DND-41 (cell line): Measurements from ENCODE around the gene LSMEM2.

Source experiments
- ATAC-seq: fragments of 200-7000 bp; cut with Tn5 transposase; 3 replicates; pipeline ENCODE4 v1.9.1; 2021; ENCODE audit warnings: low read depth; ENCODE audit not compliant: insufficient read depth
- DNase-seq: peaks from one replicate; pipeline ENCODE4 v3.0.0-alpha.2; 2020
- H2AFZ ChIP-seq: 2 replicates; pipeline ENCODE4 v1.6.0; 2012; ENCODE audit warnings: low read depth, low read length
- H3K27ac ChIP-seq: 2 replicates; pipeline ENCODE4 v1.5.1; 2012; ENCODE audit warnings: low read length, inconsistent platforms
- H3K27me3 ChIP-seq: fragments of 200-600 bp; sonication (generic); 2 replicates; pipeline ENCODE4 v1.6.0; 2012; ENCODE audit warnings: low read length, mild to moderate bottlenecking, inconsistent platforms; ENCODE audit not compliant: insufficient read depth, poor library complexity
- H3K36me3 ChIP-seq: 2 replicates; pipeline ENCODE4 v1.5.1; 2012; ENCODE audit warnings: low read length, inconsistent platforms; ENCODE audit not compliant: insufficient read depth
- H3K4me1 ChIP-seq: 2 replicates; pipeline ENCODE4 v1.5.1; 2012; ENCODE audit warnings: mild to moderate bottlenecking, low read length; ENCODE audit not compliant: insufficient read depth
- H3K4me2 ChIP-seq: 2 replicates; pipeline ENCODE4 v1.6.0; 2012; ENCODE audit warnings: mild to moderate bottlenecking, moderate library complexity, low read length, inconsistent platforms; ENCODE audit not compliant: insufficient read depth
- H3K4me3 ChIP-seq, 2 experiments: fragments of 200-600 bp in 1 of 2; shearing (Covaris generic) in 1 of 2; 2 replicates each; pipeline ENCODE4 v1.5.1; 2012 to 2016; ENCODE audit warnings: inconsistent platforms in 2 of 2, low read length in 2 of 2, mild to moderate bottlenecking in 2 of 2, low read depth in 1 of 2, moderate library complexity in 1 of 2
- H3K79me2 ChIP-seq: 2 replicates; pipeline ENCODE4 v1.6.0; 2012; ENCODE audit warnings: low read length, inconsistent platforms; ENCODE audit not compliant: insufficient read depth
- H3K9ac ChIP-seq: 2 replicates; pipeline ENCODE4 v1.6.0; 2012; ENCODE audit warnings: low read depth, mild to moderate bottlenecking, inconsistent platforms, low read length, moderate library complexity
- H3K9me3 ChIP-seq: 2 replicates; pipeline ENCODE4 v1.5.1; 2012; ENCODE audit warnings: low read length, moderate library complexity, mild to moderate bottlenecking, inconsistent platforms; ENCODE audit not compliant: insufficient read depth, severe bottlenecking
- H4K20me1 ChIP-seq: 2 replicates; pipeline ENCODE4 v1.6.0; 2012; ENCODE audit warnings: low read length; ENCODE audit not compliant: insufficient read depth
- EZH2 ChIP-seq: IDR thresholded peaks from 3 replicates; pipeline ENCODE4 v1.6.1; 2012; ENCODE audit warnings: borderline replicate concordance, low read depth, mild to moderate bottlenecking, moderate library complexity, low read length, inconsistent platforms; ENCODE audit not compliant: severe bottlenecking
- TF ChIP-seq, protein P1 (sequence below): IDR thresholded peaks from 2 replicates; pipeline ENCODE4 v1.5.1; 2012; ENCODE audit warnings: borderline replicate concordance, low read length, moderate library complexity, mild to moderate bottlenecking; ENCODE audit not compliant: poor library complexity, severe bottlenecking; ENCODE audit errors: extremely low read depth

The LSMEM2 gene

DNA sequence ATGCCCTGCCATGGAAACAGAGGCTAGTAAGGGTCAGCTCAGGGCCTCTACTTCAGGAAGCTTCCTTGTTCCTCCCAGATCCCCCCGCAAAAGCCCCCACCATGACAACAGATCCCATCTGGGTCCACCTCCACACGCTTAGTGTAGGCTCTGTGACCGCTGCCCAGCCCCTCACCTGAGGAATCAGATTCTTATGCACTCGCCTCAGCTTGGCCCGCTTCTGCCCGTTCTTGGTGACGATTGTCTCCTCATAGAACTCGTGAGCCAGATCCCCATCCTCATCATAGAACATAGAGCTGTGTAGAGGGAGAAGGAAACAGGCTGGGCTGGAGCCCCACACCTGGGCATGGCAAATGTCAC lies 47.3 kb downstream of the LSMEM2 start:
- Histone ChIP-seq H3K4me3 (no peak overlapping the region), H3K9ac (peak overlapping the region; percentile 21), H3K36me3 (peaks cover 45% of the 10 kb centered on the region), H4K20me1 (peaks cover 17% of the 10 kb centered on the region; the same call in 1 of the 2 replicates), H3K9me3 (no peaks in the 10 kb centered on the region), H3K4me1 (peaks cover 58% of the 10 kb centered on the region), H3K27me3 (no peaks in the 10 kb centered on the region), H3K79me2 (peaks cover 27% of the 10 kb centered on the region), H3K27ac (no peak overlapping the region), H3K4me2 (peak overlapping the region; percentile 23), H2AFZ (no peak overlapping the region)
- ATAC-seq (no peak), DNase-seq (no peak)
- no peak for TF ChIP-seq EZH2
- TF ChIP-seq, protein P1, sequence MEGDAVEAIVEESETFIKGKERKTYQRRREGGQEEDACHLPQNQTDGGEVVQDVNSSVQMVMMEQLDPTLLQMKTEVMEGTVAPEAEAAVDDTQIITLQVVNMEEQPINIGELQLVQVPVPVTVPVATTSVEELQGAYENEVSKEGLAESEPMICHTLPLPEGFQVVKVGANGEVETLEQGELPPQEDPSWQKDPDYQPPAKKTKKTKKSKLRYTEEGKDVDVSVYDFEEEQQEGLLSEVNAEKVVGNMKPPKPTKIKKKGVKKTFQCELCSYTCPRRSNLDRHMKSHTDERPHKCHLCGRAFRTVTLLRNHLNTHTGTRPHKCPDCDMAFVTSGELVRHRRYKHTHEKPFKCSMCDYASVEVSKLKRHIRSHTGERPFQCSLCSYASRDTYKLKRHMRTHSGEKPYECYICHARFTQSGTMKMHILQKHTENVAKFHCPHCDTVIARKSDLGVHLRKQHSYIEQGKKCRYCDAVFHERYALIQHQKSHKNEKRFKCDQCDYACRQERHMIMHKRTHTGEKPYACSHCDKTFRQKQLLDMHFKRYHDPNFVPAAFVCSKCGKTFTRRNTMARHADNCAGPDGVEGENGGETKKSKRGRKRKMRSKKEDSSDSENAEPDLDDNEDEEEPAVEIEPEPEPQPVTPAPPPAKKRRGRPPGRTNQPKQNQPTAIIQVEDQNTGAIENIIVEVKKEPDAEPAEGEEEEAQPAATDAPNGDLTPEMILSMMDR = no peak

DNA sequence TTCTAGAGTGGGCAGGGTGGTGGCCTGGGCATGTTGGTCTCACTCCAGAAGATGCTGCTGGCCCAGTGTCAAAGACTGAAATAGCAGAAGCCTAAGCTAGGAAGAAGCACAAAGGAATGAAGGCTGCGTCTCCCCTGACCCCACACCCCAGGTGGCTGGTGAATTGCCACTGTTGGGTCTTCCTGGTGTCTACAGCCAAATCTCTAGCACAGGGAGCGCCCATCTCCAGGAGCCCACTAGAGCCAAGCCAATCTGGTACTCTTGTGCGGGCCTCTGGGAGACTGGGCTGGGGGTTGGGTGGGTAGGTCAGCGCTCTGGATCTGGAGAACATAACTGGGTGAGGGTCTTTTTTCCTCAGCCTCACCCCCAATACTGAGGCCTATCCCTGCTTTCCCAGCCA lies 48.2 kb downstream of the LSMEM2 start:
- Histone ChIP-seq H3K27ac (peak overlapping the region; percentile 73), H3K27me3 (no peaks in the 10 kb centered on the region), H3K36me3 (peaks cover 55% of the 10 kb centered on the region), H3K9ac (peak overlapping the region; percentile 79), H3K9me3 (no peaks in the 10 kb centered on the region), H3K4me2 (peak overlapping the region; percentile 80), H3K4me1 (peaks cover 59% of the 10 kb centered on the region), H3K4me3 (peak overlapping the region; percentile 88 to 89), H4K20me1 (peaks cover 26% of the 10 kb centered on the region), H2AFZ (no peak overlapping the region), H3K79me2 (peaks cover 33% of the 10 kb centered on the region)
- no peak for TF ChIP-seq EZH2
- TF ChIP-seq, protein P1 = no peak
- ATAC-seq = no peak
- DNase-seq = no peak

DNA sequence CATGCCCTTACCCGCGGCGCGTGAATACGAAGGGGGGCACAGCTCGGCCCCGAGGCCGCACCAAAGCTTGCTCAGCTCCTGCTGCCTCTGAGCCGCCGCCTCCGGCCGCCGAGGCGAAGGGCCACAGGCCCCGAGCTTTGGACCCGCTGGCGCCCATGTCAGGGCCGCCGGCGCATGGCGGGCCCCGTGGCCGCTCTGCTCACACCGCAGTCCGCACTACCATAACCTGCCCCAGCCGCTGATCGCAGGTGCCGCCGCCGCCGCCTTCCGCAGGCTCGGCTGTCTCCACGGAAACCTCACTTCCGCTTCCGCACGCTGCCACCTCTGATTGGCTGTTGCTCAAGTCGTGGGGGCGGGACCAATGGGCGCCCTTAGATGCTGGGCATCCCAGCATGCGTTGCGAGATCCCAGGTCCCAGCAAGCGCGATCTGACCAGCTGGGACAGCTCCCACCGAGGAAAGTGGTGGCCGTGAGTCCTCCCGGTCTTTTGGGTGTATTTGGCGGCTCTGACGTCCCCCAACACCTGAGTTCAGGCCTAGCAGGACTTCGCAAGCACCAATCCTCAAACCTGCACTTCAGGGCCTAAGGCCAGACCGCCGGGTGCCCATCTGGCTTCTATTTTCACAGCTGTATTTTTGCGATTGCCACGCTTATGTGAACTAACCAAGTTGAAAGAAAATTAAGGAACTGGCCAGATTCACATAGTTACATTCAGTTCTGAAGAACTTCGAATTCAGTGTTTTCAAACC lies 49.2 kb downstream of the LSMEM2 start, which contains the start of gene TUSC2:
Gene TUSC2 (minus strand): TSS at position 281 of the 749 bp plus-strand sequence. CDS start 124 bp downstream, at position 157.
- peaks cover 31% of the 10 kb centered on the region for H4K20me1 ChIP-seq
- H3K4me3 ChIP-seq = peak within 1 kb of the TSS; percentile 88 to 89
- peak within 1 kb of the TSS; percentile 79 for H3K9ac ChIP-seq
- no peak for TF ChIP-seq EZH2
- TF ChIP-seq, protein P1 = no peak
- H3K9me3 ChIP-seq = no peaks in the 10 kb centered on the region
- H3K79me2 ChIP-seq = peaks cover 42% of the 10 kb centered on the region
- H2AFZ ChIP-seq = peak within 1 kb of the TSS; percentile 78
- peak within 1 kb of the TSS; percentile 73 for H3K27ac ChIP-seq
- peak; percentile 96 for DNase-seq
- H3K4me1 ChIP-seq = peaks cover 58% of the 10 kb centered on the region
- peak; percentile 95 for ATAC-seq
- H3K36me3 ChIP-seq = peaks cover 62% of the 10 kb centered on the region
- H3K4me2 ChIP-seq = peak within 1 kb of the TSS; percentile 80
- H3K27me3 ChIP-seq = no peaks in the 10 kb centered on the region
